GM19099 (cell line): Measurements from ENCODE around the gene NLRP12.

Experiments used
- POLR2A ChIP-seq: IDR thresholded peaks from 3 replicates; pipeline ENCODE4 v1.6.1; 2011; ENCODE audit warnings: low read depth; ENCODE audit not compliant: insufficient read length; ENCODE audit errors: extremely low read depth

NLRP12 gene

DNA sequence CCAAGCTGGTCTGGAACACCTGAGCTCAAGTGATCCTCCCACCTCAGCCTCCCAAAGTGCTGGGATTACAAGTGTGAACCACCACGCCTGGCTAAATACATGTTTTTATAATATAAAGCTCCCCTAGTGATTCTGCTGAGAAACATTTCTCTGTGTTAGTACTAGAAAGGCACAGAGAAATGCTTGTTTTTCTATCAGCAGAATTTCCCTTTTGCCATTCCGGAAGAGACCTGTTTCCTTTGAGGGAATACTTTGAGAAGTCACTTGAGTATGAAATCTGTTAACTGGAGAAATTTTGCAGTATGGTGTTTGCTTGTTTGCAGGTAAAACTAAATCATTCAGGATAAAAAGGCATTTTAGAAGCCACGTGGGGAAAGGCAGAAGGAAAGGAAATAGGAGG is 4.4 kb upstream of the NLRP12 start:
- no peak for TF ChIP-seq POLR2A

DNA sequence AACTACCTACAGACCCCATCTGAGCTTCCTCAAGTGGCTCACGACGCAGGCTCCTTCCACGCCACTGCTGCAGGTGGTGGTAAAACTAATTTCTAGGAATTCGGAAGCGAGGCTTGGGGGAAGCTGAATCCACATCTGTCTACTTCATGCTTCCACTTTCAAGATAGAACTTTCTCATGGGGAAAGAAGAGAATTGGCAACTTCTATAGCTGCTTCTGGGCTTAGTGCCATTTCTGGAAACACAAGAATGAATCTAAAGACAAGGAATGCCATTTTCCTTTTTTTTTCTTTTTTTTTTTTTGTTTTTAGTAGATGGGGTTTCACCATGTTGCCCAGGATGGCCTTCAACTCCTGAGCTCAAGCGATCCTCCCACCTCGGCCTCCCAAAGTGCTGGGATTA is 2.8 kb upstream of the NLRP12 start:
- TF ChIP-seq POLR2A = no peak

DNA sequence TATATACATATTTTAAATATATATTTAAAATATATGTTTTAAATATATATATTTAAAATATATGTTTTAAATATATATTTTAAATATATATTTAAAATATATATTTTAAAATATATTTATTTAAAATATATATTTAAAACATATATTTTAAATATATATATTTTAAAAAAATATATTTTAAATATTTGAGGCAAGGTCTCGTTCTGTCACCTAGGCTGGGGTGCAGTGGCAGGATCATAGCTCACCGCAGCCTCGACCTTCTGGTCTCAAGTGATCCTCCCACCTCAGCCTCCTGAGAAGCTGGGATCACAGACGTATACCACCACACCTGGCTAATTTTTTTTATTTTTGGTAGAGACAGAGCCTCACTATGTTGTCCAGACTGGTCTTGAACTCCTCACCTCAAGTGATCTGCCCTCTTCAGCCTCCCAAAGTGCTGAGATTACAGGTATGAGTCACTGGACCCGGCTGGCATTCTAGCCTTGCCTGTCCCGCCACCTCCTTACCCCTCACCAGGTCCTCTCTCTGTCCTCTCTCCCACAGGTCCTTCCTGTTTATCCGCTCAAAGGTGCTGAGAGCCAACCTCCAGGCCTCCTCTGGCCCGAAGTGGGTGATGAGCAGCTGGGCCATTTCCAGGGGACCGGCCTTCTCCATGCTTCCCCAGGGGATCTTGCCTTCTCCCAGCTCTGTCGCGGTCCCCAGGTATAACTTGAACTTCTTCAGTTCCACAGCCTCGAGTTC is 564 bp downstream of the NLRP12 start:
- no peak for TF ChIP-seq POLR2A

DNA sequence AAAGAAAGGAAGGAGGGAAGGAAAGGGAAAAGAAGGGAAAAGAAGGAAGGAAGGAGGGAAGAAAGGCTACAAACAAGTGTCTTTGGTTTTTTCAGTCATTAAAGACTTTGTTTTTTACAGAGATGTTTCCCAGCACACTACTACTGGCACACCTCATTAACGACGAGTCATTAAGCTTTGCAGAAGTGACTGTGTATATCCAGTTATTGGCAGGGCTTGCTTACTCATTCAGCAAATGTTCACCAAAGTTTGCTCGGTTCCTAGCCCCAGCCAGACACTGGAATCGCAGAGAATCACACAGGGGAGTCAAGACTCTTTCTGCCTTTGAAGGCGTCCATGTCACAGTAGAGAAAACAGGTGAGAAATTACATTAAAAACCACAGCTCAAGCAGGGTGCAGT is 4.3 kb downstream of the NLRP12 start:
- TF ChIP-seq POLR2A = no peak

DNA sequence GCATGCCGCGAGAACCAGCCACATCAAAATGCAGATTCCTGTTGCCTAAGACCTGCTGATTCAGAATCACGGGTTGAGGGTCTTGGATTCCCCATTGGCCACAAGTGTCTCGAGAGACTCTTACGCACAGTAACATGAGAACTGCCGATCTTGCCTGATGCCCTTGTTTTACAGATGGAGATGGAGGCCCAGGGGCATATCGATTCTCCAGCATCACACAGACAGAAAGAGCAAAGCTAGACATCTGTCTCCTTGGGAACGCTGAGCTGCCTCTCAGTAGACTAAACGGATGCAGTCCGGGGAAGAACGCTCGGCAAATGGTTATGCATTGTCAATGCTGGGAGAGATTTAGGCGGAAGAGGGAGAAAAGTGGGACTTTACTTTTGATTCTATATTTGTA is 5.4 kb downstream of the NLRP12 start:
- no peak for TF ChIP-seq POLR2A

DNA sequence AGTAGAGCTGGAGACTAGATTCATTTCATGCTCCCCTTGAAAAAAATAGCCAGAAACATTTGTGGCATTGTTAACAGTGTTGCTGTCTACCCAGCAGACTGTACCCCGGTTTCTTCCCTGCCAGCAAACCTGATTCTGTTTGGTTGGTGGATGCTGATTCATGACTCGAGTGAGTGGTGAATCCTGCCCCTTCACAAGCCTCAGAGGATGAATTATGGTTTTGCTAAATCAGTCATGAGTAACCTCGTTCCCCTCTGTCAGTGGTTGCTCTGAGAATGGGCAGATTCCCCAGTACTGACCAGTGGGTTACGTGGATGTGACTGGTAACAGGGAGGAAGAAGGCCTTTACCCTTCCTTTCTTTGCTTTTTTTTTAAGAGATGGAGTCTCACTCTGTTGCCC is 10.1 kb downstream of the NLRP12 start:
- no peak for TF ChIP-seq POLR2A

DNA sequence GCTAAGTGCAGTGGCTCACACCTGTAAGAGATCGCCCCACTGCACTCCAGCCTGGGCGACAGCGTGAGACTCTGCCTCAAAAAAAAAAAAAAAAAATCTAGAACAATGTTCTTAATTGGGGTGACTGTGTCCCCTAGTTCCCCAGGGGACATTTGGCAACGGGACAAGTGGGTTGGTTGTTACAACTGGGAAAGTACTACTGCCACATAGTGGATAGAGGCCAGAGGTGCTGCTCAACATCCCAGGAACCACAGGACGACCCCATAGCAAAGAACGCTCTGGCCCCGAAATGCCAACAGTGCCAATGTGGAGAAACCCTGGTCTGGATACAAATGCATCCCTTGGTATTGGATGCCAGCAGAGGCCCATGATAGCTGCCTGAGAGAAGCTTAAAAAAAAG is 11.8 kb downstream of the NLRP12 start:
- TF ChIP-seq POLR2A = no peak

DNA sequence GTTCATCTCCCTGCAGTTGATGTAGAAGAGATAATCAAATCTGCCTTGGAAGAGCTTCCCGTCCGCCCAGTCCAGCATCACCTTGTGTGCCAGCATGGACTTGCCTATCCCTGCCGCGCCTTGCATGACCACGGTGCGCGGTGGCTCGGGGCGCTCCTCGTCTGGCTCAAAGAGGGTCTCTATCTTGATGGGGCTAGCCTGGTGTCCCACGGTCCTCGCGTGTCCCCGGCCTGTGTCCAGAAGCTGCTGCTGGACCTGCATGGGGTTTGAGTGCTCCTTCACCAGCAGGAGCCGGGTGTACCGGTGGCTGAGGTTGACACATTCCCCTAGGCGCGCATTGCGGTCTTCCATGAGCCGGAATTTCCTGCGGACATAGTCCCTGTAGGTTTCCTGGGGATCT is 13.2 kb downstream of the NLRP12 start:
- no peak for TF ChIP-seq POLR2A

DNA sequence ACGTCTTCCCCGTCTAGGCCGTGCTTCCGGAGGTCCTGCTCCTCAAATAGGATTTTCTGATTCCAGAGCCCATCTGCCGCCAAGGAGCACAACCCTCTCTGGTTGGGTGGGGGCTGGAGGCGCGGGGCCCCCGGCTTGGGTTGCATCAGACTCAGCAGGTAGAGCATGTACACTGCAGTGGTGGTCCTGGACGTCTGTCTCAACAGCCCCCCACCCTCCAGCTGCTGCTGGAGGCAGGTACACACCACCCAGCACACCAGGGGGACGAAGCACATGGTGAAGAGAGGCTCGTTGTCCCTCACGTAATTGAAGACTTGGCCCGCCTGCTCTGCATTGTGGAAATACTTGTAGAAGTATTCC is 13.9 kb downstream of the NLRP12 start:
- TF ChIP-seq POLR2A = no peak

DNA sequence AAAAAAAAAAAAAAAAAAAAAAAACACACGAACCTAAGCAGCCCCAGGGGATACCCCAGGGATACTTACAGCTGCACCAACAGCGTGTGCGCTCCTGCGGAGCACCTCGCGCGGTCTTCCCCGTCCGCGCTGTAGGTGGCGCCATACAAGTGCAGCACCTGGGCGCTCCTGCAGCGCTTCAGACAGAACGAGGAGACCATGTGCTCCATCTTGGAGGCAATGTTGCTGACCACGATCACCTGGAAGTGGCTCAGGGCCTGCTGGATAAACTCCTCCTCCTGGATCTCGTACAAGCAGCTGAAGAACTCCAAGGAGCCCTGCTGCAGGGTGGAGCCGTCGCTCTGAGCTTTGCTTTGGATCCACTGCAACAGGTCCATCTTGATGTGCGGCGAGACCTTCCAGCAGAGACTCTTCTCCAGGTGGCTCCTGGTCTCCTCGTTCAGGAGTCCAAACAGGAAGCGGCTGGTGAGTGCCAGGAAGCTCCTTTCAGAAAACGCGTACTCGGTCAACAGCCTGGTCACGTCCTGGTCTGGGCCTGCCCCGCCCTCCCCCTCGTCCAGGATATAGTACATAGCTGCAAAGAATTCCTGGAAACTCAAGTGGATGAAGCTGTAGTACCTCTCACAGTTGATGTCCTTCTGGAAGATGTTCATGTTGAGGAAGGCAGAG is 14.5 kb downstream of the NLRP12 start:
- no peak for TF ChIP-seq POLR2A

DNA sequence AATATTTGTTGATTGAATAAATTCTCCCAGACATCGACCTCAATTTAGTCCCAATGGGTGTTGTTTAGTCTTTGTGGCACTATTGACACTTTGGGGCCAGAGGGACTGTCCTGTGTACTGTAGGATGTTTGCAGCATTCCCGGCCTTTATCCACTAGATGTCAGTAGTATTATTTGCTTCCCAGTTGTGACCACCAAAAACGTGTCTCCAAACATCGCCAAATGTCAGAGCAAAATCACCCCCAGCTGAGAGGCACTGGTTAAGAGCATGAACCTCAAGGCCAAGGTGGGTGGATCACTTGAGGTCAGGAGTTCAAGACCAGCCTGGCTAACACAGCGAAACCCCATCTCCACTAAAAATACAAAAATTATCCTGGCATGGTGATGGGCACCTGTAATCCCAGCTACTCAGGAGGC is 15.4 kb downstream of the NLRP12 start:
- TF ChIP-seq POLR2A = no peak

DNA sequence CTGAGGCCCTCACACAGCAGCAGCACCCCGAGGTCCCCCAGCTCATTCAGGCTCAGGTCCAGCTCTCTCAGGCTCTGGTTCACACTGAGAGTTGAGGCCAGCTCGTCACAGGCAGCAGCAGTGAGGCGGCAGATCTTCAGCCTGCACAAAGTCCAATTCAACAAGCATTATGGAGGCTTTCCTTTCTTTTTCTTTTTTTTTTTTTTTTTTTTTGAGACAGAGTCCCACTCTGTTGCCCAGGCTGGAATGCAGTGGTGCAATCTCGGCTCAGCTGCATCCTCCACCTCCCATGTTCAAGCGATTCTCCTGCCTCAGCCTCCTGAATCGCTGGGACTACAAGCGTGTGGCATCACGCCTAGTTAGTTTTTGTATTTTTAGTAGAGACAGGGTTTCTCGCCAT is 22.9 kb downstream of the NLRP12 start:
- TF ChIP-seq POLR2A = no peak

DNA sequence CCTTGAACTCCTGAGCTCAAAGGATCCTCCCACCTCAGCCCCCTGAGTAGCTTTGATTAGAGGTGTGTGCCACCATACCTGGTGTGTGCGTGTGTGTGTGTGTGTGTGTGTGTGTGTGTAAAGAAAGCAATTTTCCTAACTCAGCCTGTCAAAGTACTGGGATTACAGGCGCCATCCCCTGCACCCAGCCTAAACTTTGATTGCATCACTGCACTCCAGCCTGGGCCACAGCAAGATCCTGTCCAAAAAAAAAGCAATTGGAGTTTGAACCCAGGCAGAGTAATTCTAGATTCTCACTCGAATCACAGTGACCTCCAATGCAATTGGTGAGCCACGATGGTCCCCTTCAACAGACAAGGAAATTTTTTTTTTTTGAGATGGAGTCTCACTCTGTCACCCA is 29.1 kb downstream of the NLRP12 start:
- TF ChIP-seq POLR2A = no peak

DNA sequence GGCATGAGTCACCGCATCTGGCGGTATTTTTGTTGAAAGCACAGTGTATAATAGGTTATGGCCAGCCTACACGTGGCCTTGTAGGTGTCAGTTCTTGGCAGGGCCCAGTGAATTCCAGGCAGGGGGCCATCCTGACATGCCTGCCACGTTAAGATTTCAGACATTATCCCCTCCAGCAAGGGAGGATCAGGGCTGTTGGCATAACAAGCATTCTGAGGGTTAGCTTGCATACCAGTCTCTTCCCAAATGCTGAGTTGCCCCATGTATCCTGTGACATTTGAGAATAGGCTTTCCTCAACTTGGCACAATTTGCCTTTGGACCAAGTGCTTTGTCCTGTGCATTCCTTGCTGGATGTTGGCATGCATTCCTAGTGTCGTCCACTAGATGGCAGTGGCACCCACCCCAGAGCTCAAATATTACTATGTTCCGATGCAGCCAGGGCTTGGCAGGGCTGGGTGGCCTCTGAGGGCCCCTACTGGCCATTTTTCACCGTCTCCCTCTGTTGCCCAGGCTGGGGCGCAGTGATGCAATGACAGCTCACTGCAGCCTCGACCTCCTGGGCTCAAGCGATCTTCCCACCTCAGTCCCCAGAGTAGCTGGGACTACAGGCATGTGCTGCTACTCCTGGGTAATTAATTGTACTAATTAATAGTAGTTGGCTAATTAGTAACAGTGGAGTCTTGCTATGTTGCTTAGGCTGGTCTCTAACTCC is 31.2 kb downstream of the NLRP12 start:
- TF ChIP-seq POLR2A = no peak

DNA sequence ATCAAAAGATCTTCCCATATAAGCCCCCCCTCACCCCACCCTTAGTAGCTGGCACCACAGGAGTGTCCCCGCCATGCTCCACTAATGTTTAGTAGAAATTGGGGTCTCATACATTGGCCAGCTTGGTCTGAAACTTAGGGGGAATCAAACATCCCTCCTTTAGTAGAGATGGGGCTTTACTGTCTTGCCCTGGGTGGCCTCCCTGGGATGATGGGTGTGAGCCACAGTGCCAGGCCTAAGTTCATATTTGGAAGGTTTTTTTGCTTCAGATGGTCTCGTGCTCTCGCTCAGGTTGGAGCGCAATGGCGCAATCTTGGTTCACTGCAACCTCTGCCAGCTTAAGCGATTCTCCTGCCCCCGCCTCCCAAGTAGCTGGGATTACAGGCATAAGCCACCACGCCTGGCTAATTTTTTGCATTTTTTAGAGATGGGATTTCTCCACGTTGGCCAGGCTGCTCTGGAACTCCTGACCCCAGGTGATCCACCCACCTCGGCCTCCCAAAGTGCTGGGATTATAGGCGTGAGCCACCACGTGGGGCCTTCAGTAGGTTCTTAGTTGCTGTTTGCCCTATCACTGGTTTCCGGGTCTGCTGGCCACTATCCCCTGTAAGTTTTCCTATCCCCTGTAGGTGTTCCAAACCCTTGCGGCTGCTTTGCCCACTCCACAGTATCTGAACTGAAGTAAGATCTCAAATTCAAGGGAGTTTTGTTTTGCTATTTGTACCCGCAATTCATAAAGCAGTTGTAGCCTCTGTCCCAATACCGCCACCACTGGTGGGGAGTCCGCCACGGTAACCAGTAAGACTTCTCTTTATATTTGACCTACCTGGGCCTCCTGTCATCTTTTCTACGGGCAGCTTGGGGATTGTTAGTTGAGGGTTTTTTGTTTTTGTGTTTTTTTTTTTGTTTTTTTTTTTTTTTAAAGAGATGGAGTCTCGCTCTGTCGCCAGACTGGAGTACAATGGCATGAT is 34.1 kb downstream of the NLRP12 start:
- no peak for TF ChIP-seq POLR2A

DNA sequence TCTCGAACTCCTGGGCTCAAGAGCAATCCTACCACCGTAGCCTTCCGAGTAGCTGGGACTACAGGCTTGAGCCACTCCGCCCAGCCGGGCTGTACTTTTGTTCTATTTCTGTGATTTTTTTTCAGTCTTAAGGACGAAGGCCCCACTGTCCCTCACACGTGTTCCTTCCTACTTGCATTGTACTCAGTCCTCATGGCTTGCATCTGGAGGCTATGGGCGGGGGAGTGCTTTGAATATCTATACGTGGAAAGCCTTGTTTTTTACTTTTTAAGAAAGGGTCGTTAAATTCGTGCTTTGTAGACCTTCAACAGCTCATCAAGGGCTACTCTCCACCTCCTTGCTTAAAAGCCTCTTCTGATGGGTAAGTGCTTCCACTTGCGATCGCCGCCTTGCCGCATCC is 36.8 kb downstream of the NLRP12 start:
- TF ChIP-seq POLR2A = no peak

DNA sequence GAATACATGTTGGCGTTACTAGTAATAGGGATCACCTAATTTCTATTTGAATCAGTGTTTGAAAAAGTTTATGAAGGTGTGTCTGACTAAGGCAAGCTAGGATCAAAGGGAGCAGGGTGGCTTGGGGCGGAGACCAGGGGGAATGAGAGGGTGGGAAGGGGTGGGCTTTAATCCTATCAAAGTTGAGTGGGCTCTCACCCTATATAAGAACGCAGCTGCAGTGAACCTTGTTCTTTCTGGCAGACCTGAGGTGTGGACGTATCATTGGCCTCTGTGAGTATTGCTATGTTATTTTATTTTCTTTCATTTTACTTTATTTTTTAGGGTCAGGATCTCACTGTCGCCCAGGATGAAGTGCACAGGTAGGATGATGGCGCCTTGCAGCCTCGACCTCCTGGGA is 37.4 kb downstream of the NLRP12 start:
- no peak for TF ChIP-seq POLR2A
